Measurements from ENCODE around the gene MAPK9. TPM values are rescaled to one million over a fixed set of nuclear protein-coding genes. Genes with fewer than 3 reads are reported as not detected.

Gene MAPK9
- total RNA-seq, 2 experiments from 2014 or later, result 21.2 to 21.7 TPM

DNA sequence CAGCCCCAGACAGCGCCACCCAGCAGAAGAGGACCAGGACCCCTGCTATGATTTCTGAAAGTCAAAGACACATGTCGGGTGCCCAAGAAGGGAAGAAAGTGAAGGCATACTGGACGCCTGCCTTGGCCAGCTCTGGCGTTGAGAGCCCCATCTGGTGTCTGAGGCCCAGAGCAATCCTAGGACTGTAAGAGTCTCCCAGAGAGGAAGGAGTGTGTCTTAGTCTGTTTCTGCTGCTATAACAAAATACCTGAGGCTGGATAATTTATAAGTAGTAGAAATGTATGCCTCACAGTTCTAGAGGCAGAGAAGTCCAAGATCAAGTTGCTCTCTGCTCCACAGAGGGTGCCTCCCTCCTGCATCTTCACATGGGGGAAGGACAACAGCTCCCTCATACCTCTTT is 93.7 kb downstream of the MAPK9 start:
- no peaks in the 10 kb centered on the region for H3K36me3 Mint-ChIP-seq (ENCODE audit: low read depth)
- no peak overlapping the region for H3K27ac Mint-ChIP-seq
- H3K9me3 Mint-ChIP-seq, result no peaks in the 10 kb centered on the region
- CTCF ChIA-PET, result no interaction called here
- no peak overlapping the region for H3K4me3 ChIP-seq (ENCODE audit: low read length)
- H3K27me3 ChIP-seq (ENCODE audit: control insufficient read depth in 1 of 2, insufficient read depth in 2 of 2, low read length in 2 of 2), result peaks cover 0 to 4% of the 10 kb centered on the region in 2 experiments
- H3K27me3 Mint-ChIP-seq, result peaks cover 39% of the 10 kb centered on the region
- ATAC-seq (ENCODE audit: poor library complexity) (no peak), DNase-seq (no peak)
- intact Hi-C loops (cut with DNase I, micrococcal nuclease), result no loop called here
- H3K27ac ChIP-seq (ENCODE audit: low read depth in 1 of 2, low read length in 2 of 2), result no peak overlapping the region
- POLR2A ChIA-PET, result no interaction called here
- no peaks in the 10 kb centered on the region for H3K4me1 ChIP-seq (ENCODE audit: insufficient read depth, low read length)
- TF ChIP-seq, protein P1, sequence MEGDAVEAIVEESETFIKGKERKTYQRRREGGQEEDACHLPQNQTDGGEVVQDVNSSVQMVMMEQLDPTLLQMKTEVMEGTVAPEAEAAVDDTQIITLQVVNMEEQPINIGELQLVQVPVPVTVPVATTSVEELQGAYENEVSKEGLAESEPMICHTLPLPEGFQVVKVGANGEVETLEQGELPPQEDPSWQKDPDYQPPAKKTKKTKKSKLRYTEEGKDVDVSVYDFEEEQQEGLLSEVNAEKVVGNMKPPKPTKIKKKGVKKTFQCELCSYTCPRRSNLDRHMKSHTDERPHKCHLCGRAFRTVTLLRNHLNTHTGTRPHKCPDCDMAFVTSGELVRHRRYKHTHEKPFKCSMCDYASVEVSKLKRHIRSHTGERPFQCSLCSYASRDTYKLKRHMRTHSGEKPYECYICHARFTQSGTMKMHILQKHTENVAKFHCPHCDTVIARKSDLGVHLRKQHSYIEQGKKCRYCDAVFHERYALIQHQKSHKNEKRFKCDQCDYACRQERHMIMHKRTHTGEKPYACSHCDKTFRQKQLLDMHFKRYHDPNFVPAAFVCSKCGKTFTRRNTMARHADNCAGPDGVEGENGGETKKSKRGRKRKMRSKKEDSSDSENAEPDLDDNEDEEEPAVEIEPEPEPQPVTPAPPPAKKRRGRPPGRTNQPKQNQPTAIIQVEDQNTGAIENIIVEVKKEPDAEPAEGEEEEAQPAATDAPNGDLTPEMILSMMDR (IDR thresholded peaks at IDR 0.05), result no peak
- H3K9me3 ChIP-seq (ENCODE audit: control insufficient read depth in 1 of 2, insufficient read depth in 1 of 2, low read length in 2 of 2), result peaks cover 0 to 23% of the 10 kb centered on the region in 2 experiments
- H3K4me3 Mint-ChIP-seq, result no peak overlapping the region
- H3K36me3 ChIP-seq (ENCODE audit: insufficient read depth, low read length), result no peaks in the 10 kb centered on the region
- H3K4me1 Mint-ChIP-seq (ENCODE audit: low read depth), result no peaks in the 10 kb centered on the region

DNA sequence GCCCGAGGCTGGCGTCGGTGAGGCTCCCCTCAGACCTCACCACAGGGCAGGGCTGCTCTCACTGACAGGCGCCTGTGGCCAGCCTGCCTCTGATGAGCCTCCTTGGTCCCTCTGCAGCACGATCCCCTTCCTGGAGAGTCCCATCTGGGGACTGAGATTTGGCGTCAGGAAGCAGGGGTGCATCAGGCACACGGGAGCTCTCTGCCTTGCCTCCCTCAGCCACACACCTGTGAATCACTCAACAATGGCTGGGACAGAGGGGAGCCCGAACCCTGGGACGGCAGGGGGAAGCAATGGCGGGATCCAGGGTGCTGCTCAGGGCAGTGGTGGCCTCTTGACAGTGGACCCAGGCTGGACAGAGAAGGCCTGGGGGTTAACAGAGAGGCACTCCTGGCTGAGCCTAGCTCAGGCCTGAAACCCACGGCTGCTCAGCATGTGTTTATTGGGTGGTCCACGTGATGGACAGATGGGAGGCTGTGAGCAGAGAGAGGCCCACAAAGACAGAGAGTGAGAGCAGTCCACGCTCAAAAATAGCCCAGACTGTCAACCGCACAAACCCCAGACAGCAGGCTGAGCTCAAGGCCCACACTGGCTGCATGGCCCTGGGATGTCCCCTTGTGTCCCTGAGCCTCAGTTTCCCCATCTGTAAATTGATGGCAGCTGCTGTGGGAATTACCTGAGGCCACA is 94.7 kb downstream of the MAPK9 start:
- DNase-seq (no peak), ATAC-seq (ENCODE audit: poor library complexity) (no peak)
- CTCF ChIA-PET, result no interaction called here
- H3K9me3 Mint-ChIP-seq, result no peaks in the 10 kb centered on the region
- no peaks in the 10 kb centered on the region for H3K4me1 ChIP-seq (ENCODE audit: insufficient read depth, low read length)
- intact Hi-C loops (cut with DNase I, micrococcal nuclease), result no loop called here
- POLR2A ChIA-PET, result no interaction called here
- H3K4me1 Mint-ChIP-seq (ENCODE audit: low read depth), result no peaks in the 10 kb centered on the region
- peaks cover 0 to 4% of the 10 kb centered on the region in 2 experiments for H3K27me3 ChIP-seq (ENCODE audit: control insufficient read depth in 1 of 2, insufficient read depth in 2 of 2, low read length in 2 of 2)
- H3K36me3 ChIP-seq (ENCODE audit: insufficient read depth, low read length), result no peaks in the 10 kb centered on the region
- peaks cover 35% of the 10 kb centered on the region for H3K27me3 Mint-ChIP-seq
- no peak overlapping the region for H3K27ac Mint-ChIP-seq
- H3K9me3 ChIP-seq (ENCODE audit: control insufficient read depth in 1 of 2, insufficient read depth in 1 of 2, low read length in 2 of 2), result peaks cover 0 to 23% of the 10 kb centered on the region in 2 experiments
- H3K4me3 ChIP-seq (ENCODE audit: low read length), result no peak overlapping the region
- H3K27ac ChIP-seq (ENCODE audit: low read depth in 1 of 2, low read length in 2 of 2), result no peak overlapping the region
- TF ChIP-seq, protein P1 (IDR thresholded peaks at IDR 0.05), result no peak
- H3K36me3 Mint-ChIP-seq (ENCODE audit: low read depth), result no peaks in the 10 kb centered on the region
- H3K4me3 Mint-ChIP-seq, result no peak overlapping the region

DNA sequence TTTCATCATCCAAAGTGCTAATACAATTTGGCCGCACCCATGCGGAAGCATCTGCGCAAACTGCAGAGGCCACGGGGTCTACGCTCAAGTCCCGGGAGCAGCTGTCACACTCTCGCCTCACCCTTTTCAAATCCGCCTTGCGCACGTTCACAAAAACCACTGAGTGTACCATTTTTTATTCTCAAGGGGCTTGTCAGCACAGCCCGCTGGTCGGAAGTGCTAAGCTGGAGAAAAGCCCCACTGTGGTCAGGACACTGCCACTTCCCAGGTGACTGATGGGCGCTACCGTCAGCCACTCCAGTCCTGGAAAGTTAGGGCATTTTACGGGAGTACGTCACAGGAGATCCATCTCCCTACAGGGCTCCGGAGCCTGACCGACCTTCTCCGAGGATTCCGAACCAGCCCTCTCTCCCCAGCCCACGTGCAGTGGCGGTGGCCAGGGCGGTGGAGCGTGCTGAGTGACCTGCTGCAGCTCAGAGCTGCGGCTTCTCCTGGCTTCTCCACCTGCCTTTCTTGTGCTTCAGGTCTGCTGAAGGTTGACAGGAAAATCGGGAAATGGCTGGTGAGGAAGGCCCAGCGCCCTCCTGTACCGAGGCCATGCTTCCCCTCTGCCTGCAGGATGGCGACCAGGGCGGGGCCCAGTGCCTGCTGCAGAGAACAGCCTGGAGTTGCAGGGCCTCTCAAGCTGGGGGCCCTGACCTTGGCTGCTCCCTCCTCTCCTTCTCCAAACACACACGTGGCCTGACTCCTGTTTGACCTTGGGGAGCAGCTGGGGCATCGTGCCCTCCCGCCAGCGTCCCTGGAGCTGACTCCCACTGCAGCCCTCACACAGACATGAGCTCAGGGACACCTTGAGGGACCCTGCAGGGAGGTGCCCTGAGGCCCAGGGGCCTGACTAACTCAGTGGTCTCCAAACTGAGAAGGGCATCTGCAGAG is 97.2 kb downstream of the MAPK9 start:
- no peak overlapping the region for H3K4me3 Mint-ChIP-seq
- ChIA-PET POLR2A (no interaction called here), CTCF (no interaction called here)
- Histone ChIP-seq H3K9me3 (ENCODE audit: control insufficient read depth in 1 of 2, insufficient read depth in 1 of 2, low read length in 2 of 2) (peaks cover 0 to 23% of the 10 kb centered on the region in 2 experiments), H3K27ac (ENCODE audit: low read depth in 1 of 2, low read length in 2 of 2) (no peak overlapping the region), H3K27me3 (ENCODE audit: control insufficient read depth in 1 of 2, insufficient read depth in 2 of 2, low read length in 2 of 2) (peaks cover 0 to 4% of the 10 kb centered on the region in 2 experiments), H3K4me1 (ENCODE audit: insufficient read depth, low read length) (no peaks in the 10 kb centered on the region), H3K36me3 (ENCODE audit: insufficient read depth, low read length) (no peaks in the 10 kb centered on the region), H3K4me3 (ENCODE audit: low read length) (no peak overlapping the region)
- H3K27ac Mint-ChIP-seq, result no peak overlapping the region
- no peak for ATAC-seq (ENCODE audit: poor library complexity)
- no peaks in the 10 kb centered on the region for H3K9me3 Mint-ChIP-seq
- no peaks in the 10 kb centered on the region for H3K4me1 Mint-ChIP-seq (ENCODE audit: low read depth)
- no peak for DNase-seq
- no peaks in the 10 kb centered on the region for H3K36me3 Mint-ChIP-seq (ENCODE audit: low read depth)
- H3K27me3 Mint-ChIP-seq, result peaks cover 24% of the 10 kb centered on the region
- intact Hi-C loops (cut with DNase I, micrococcal nuclease), result no loop called here
- TF ChIP-seq, protein P1 (IDR thresholded peaks at IDR 0.05), result no peak

Data from CD4-positive, alpha-beta T cell (primary cell).